ENCODE data around the gene CCSAP.
"Not testable (repeated sequence)": the region's sequence is repeated elsewhere in the genome, so short reads cannot be mapped to it uniquely, and the experiment has no call there.

The CCSAP gene

DNA sequence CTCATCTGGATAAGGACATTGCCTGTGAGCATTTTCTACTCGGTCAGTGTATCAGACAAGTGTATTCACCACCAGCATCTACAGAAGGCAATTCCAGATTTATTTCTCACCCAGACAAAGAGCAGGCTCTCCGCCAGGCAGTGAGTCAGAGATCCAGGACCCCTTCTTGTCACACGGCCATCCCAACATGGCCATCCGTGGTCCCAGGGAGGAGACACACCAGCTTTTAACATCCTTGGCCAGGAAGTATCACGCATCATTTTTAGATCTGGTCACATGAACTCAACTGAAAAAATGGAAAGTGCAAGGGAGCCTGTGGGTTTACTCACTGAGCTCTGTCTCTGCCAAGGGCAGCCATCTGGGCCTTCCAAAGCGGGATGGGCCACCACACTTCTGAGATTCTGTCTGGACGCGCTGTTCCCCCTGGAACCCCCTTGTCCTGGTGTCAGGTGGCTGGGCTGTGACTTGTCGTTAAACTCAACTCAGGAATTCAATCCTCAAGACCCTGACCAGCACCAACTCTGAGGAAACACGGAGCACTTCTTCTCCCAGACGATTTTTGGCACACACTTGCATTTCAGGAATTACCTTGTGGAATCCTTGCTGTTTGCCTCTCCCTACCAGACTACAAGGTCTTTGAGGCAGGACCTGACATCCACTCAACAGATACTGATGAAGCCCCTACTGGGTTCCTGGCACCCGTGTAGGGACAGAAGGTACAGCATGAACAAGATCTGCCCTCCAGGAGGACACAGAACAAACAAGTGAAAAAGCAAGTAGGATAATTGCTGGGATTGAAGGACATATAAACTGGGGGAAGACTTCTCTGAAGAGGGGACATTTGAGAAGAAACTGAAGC lies 21.6 kb upstream of the CCSAP start:
- no peak for DNase-seq (ENCODE audit: low read depth)

GRCh38 chr1:229363723-229364122 lies 20.9 kb upstream of the CCSAP start:
- DNase-seq (ENCODE audit: low read depth): no peak

GRCh38 chr1:229360420-229360819 lies 17.6 kb upstream of the CCSAP start:
- no peak for DNase-seq (ENCODE audit: low read depth)

GRCh38 chr1:229355661-229356060 lies 12.8 kb upstream of the CCSAP start:
- DNase-seq (ENCODE audit: low read depth): no peak

- no peak for DNase-seq (ENCODE audit: low read depth)
Observed at GRCh38 chr1:229354226-229354625, 11.4 kb upstream of the CCSAP start.

- no peak for DNase-seq (ENCODE audit: low read depth)
Observed at GRCh38 chr1:229352975-229353374, 10.1 kb upstream of the CCSAP start.

- DNase-seq (ENCODE audit: low read depth): no peak
Observed at GRCh38 chr1:229349463-229350385, 6.9 kb upstream of the CCSAP start.

DNA sequence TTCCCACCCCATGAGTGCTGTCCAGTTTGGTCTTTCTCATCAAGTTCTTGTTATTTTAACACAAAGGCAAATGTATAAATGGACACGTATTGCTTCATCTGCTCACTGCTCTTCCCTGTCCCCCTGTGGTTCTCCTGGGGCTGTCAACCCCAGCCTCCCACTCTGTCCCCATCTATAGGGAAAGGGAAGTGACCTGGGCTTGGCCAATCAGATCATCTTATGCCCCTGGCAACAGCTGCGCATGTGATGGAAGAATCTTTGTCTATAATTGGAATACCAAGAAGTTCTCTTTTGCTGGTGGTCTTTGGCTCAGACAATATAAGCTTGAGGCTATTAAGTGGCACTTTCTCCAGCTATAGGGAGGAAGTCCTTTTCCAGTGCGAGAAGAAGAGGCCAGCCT lies 4.7 kb upstream of the CCSAP start:
- DNase-seq (ENCODE audit: low read depth): no peak

- DNase-seq (ENCODE audit: low read depth): no peak
Observed at GRCh38 chr1:229344937-229345684, 2.3 kb upstream of the CCSAP start.

DNA sequence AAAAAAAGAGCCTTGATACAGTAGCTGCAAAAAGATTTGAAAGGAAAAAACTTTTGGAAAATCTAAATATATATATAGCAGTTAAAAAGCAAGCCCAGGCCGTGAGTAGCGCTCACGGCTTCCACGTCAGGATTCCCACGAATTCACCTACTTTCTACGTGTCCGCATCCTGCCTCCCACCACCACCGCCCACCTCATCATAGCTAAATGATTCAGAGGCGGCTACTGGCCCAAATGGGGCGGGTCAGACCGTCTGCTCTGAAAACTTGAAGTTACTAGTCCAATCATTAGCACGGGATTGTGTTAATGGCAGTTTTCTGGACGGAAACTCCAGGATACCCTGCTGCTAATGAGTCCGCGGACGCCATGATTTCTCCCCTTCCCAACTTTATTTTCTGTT lies 1.3 kb upstream of the CCSAP start:
- no peak for DNase-seq (ENCODE audit: low read depth)

GRCh38 chr1:229341774-229342655 lies 832 bp downstream of the CCSAP start:
- DNase-seq (ENCODE audit: low read depth): peak; percentile 42

GRCh38 chr1:229340496-229340895 lies 2.4 kb downstream of the CCSAP start:
- DNase-seq (ENCODE audit: low read depth): no peak

DNA sequence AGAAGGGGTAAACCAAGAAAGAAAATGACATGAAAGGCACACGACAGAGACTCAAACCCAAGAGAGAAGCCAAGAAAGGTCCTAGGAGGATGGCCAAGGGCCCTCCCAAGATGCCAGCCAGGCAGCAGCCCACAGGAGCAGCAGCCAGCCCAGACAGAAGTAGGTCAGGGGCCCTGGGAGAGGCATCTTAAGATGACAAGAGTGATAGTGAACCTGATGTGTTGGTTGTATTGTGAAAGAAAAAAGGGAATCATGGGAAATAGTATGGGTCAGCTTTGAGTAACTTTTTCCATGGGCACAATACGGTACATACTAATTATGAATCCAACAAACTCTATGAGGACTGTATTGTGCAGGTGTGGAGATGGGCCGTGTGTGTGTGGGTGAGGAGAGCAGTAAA lies 3.3 kb downstream of the CCSAP start:
- no peak for DNase-seq (ENCODE audit: low read depth)

DNA sequence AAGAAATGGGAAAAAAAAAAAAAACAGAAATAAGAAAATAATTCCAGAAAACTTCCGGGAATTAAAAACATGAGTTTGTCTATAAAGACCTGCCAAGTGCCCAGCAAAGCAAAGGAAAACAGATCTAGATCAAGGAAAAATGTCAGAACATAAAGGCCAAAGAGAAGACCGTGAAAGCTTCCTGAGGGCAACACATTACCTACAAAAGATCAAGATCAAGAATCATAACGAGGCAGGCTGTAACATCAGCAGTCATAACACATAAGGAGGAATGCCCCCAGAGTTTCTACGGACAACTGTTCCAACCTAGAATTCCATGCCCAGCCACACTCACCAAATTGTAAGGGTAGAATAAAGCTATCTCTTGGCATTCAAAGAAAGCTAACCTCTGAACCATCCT lies 3.8 kb downstream of the CCSAP start:
- DNase-seq (ENCODE audit: low read depth): no peak

DNA sequence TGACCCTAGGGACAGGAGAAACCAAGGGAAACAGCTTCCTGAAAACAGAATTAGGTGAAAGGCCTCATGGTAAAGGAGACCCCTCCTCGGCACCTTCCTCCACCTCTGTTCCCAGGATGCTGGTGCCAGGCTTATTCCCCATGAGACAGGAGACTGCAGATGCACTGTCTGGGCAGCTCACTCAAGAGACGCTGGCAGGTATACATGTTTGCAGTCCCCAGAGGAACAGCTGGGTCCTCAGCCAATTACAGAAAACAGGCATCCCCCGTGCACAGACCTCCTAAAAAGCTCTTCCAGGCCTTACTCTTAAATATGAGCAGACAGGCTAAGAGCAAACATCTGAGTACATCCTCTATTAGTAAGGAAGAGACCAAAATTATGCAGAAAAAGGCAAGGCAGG lies 6.5 kb downstream of the CCSAP start:
- DNase-seq (ENCODE audit: low read depth): no peak

DNA sequence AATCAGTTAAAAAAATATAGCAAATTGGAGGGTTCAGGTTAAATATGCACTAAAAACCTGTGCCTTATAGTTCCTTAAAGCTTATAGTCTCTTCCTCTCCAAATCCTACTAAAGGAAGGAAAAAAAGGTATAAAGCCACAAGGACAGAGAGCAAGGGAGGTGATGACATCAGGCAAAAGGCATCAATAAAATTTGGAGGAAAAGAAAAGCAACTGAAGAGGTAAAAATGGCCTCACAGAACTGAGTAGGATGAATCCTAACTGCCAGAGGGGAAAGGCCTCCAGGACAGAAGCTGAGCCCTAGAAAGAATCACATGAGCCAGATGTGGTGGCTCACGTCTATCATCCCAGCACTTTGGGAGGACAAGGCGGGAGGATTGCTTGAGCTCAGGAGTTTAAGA lies 8.1 kb downstream of the CCSAP start:
- DNase-seq (ENCODE audit: low read depth): no peak

DNA sequence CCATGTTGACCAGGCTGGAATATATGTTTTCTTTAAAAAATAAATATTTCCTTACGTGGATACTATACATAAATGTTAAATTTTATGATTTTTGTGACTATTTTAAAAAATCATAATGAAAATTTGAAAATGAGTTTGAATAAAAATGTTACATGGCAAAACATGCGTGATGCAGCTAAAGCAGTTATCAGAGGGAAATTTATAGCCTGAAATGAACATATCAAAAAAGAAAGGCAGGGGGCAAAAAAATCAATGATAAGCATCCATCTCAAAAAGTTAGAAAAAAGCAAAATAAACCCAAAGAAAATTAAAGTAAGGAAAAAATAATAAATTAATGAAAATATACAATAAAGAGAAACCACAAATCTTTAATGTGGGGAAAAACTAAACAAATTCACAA lies 8.6 kb downstream of the CCSAP start:
- no peak for DNase-seq (ENCODE audit: low read depth)

DNA sequence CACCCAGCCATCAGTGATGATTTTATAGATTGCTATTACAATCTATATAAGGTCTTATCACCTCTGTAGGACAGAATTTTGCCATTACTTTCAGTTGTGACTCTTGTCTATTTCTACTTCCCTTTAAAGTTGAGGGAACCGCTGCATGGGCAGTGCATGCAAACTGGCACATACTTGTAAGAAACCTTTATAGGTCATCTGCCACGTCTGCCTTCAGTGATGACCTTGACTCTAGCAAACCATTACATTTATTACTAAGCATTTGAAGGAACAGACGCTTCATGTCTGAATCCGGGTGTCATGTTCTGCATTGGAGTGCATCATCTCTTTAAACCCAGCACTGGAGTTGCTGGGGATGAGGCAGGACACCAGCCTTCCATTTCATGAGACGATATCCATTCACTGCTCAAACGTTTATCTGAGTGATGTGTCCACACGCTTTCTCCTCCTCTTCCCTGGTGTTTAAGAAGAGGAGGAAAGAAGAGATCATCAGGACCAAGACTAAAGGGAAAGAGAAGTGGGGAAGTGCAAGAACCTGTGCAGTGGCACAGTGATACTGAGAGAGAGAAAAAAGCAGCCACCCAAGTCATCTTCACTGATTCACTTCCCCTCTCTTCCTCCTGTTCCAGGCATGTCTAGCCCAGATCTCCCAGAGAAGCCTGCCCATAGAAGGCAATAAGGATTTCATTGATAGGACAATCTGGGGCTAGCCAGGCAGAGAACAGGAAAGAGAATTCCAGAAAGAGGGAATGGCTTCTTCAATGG lies 14.1 kb downstream of the CCSAP start:
- DNase-seq (ENCODE audit: low read depth): no peak

DNA sequence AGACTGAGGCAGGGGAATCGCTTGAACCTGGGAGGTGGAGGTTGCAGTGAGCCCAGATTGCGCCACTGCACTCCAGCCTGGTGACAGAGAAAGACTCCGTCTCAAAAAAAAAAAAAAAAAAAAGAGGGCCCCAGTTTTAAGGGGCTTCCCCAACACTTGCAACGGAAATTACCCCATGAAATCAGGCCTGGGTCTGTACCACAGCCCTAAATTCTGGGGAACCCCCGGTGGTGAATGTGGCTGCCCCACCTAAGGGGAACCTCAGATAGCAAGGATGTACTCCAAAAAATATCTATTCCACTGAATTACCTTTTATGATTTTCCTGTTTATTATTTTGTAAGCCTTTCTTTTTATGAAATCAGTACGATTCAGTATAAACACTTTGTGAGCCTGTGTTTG lies 15.1 kb downstream of the CCSAP start:
- DNase-seq (ENCODE audit: low read depth): not testable (repeated sequence)

DNA sequence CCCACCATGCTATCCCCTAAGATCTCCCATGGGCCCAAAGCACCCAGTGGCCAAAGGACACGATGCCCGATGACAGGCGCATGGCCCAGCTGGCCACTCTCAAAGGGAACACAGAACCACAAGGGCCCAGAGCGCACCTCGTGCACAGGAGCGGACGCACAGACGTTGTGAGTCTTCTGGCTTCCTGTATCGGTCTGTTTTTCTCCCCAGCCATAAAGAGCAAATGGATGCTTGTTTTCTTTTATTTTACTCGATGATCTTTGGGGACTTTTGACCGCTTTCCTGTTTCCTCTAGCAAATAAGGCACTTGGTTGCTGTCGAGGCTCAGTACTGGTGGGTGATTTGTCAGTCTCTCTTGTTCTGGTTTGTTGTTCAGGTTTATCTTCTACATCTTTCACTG lies 16.2 kb downstream of the CCSAP start:
- DNase-seq (ENCODE audit: low read depth): no peak

All from stromal cell of bone marrow (primary cell).